NCI-H1694 (cell line): ENCODE results near the gene TEX11.

Experiments used
- DNase-seq: peaks from one replicate; lab custom pipeline; 2025; lab: John Stamatoyannopoulos, UW

Gene TEX11

GRCh38 chrX:70496491-70496890 is 412.0 kb downstream of the TEX11 start:
- no peak for DNase-seq

GRCh38 chrX:70494441-70494840 is 414.1 kb downstream of the TEX11 start:
- DNase-seq = no peak

- DNase-seq = no peak
These were observed 419.7 kb downstream of the TEX11 start for GRCh38 chrX:70488856-70489255.

- no peak for DNase-seq
These were observed 423.0 kb downstream of the TEX11 start for GRCh38 chrX:70485466-70485865.

- no peak for DNase-seq
These were observed 426.2 kb downstream of the TEX11 start for GRCh38 chrX:70482300-70482699.

GRCh38 chrX:70481471-70482270 is 426.8 kb downstream of the TEX11 start:
- DNase-seq = no peak

GRCh38 chrX:70480660-70481018 is 427.9 kb downstream of the TEX11 start:
- no peak for DNase-seq

GRCh38 chrX:70479922-70480659 is 428.4 kb downstream of the TEX11 start:
- DNase-seq = no peak

- no peak for DNase-seq
These were observed 429.1 kb downstream of the TEX11 start for GRCh38 chrX:70479247-70479921.
